DOHH2 (cell line): ENCODE results near the gene RASGRP3.

Experiments
- H3F3A ChIP-seq: fragments of 200-600 bp; sonication (generic), shearing (Covaris generic); 2 replicates; pipeline ENCODE4 v1.6.0; 2016; ENCODE audit warnings: antibody characterized with exemption, mild to moderate bottlenecking; ENCODE audit not compliant: control insufficient read depth, insufficient read depth
- H3K27ac ChIP-seq: fragments of 200-600 bp; sonication (generic); 2 replicates; pipeline ENCODE4 v1.5.1; 2014; ENCODE audit warnings: low read depth, mild to moderate bottlenecking, low read length, moderate library complexity
- H3K27me3 ChIP-seq: fragments of 200-600 bp; sonication (generic); 2 replicates; pipeline ENCODE4 v1.6.1; 2014; ENCODE audit warnings: mild to moderate bottlenecking, low read length, mixed read lengths; ENCODE audit not compliant: control insufficient read depth
- H3K36me3 ChIP-seq: fragments of 200-600 bp; sonication (generic); 2 replicates; pipeline ENCODE4 v1.6.1; 2014; ENCODE audit warnings: mild to moderate bottlenecking, low read length, moderate library complexity, mixed read lengths; ENCODE audit not compliant: control insufficient read depth
- H3K4me1 ChIP-seq: fragments of 200-600 bp; sonication (generic); 2 replicates; pipeline ENCODE4 v1.6.1; 2014; ENCODE audit warnings: mild to moderate bottlenecking, low read length, mixed read lengths; ENCODE audit not compliant: control insufficient read depth
- H3K4me2 ChIP-seq: fragments of 200-600 bp; sonication (generic); 2 replicates; pipeline ENCODE4 v1.6.0; 2014; ENCODE audit warnings: mild to moderate bottlenecking, low read length, moderate library complexity
- H3K4me3 ChIP-seq: fragments of 200-600 bp; sonication (generic); 2 replicates; pipeline ENCODE4 v1.5.1; 2014; ENCODE audit warnings: mild to moderate bottlenecking, low read length, mixed read lengths
- H3K79me2 ChIP-seq: fragments of 200-600 bp; sonication (generic); 2 replicates; pipeline ENCODE4 v1.6.1; 2014; ENCODE audit warnings: mild to moderate bottlenecking, low read length, mixed read lengths; ENCODE audit not compliant: control insufficient read depth
- H3K9me2 ChIP-seq: fragments of 200-600 bp; sonication (generic); replicated peaks from 2 replicates; pipeline ENCODE4 v1.6.1; 2014; ENCODE audit warnings: mild to moderate bottlenecking, low read length, mixed read lengths; ENCODE audit not compliant: control insufficient read depth
- H3K9me3 ChIP-seq: fragments of 200-600 bp; sonication (generic); 2 replicates; pipeline ENCODE4 v1.6.1; 2014; ENCODE audit warnings: antibody characterized with exemption, low read length, mixed read lengths; ENCODE audit not compliant: control insufficient read depth, insufficient read depth
- H4K20me1 ChIP-seq: fragments of 200-600 bp; sonication (generic); 2 replicates; pipeline ENCODE4 v1.6.0; 2014; ENCODE audit warnings: low read depth, mild to moderate bottlenecking, antibody characterized with exemption, low read length, moderate library complexity; ENCODE audit not compliant: control insufficient read depth, insufficient read depth
- CTCF ChIP-seq: fragments of 200-600 bp; sonication (generic); IDR thresholded peaks from one replicate; pipeline ENCODE4 v1.5.1; 2014; ENCODE audit warnings: antibody characterized with exemption, mild to moderate bottlenecking, low read depth, low read length; ENCODE audit not compliant: poor library complexity, severe bottlenecking
- EZH2phosphoT487 ChIP-seq: fragments of 200-600 bp; sonication (generic); IDR thresholded peaks from 2 replicates; pipeline ENCODE4 v1.6.1; 2017; ENCODE audit warnings: borderline replicate concordance, mild to moderate bottlenecking, antibody characterized with exemption, low read length, moderate library complexity, mixed read lengths

Gene RASGRP3

GRCh38 chr2:33607905-33608304 lies 131.5 kb downstream of the RASGRP3 start:
- no peaks in the 10 kb centered on the region for H3K4me1 ChIP-seq
- H3K27me3 ChIP-seq: no peaks in the 10 kb centered on the region
- no peak overlapping the region for H3K4me3 ChIP-seq
- no peaks in the 10 kb centered on the region for H3K9me2 ChIP-seq
- no peak overlapping the region for H3K27ac ChIP-seq
- no peak overlapping the region for H3K4me2 ChIP-seq
- H3K9me3 ChIP-seq: no peaks in the 10 kb centered on the region
- no peaks in the 10 kb centered on the region for H4K20me1 ChIP-seq
- no peaks in the 10 kb centered on the region for H3K79me2 ChIP-seq
- no peaks in the 10 kb centered on the region for H3F3A ChIP-seq
- no peak for TF ChIP-seq EZH2phosphoT487
- no peak for TF ChIP-seq CTCF
- H3K36me3 ChIP-seq: no peaks in the 10 kb centered on the region

GRCh38 chr2:33614190-33614589 lies 137.7 kb downstream of the RASGRP3 start:
- Histone ChIP-seq H3F3A (no peaks in the 10 kb centered on the region), H3K27me3 (no peaks in the 10 kb centered on the region), H3K9me2 (no peaks in the 10 kb centered on the region), H3K9me3 (peaks cover 7% of the 10 kb centered on the region), H3K79me2 (no peaks in the 10 kb centered on the region), H3K27ac (no peak overlapping the region), H3K4me3 (no peak overlapping the region), H3K36me3 (no peaks in the 10 kb centered on the region), H3K4me2 (no peak overlapping the region), H3K4me1 (no peaks in the 10 kb centered on the region), H4K20me1 (no peaks in the 10 kb centered on the region)
- TF ChIP-seq EZH2phosphoT487 (no peak), CTCF (no peak)
